GM20000 (cell line): ENCODE data around the gene SLC39A11.

ENCODE experiments used
- DNase-seq: peaks from one replicate; pipeline ENCODE4 v3.0.0; 2012; ENCODE audit warnings: low spot score
- CTCF ChIP-seq: IDR thresholded peaks from 2 replicates; pipeline ENCODE4 v1.5.1; 2012; ENCODE audit warnings: mild to moderate bottlenecking, control low read depth; ENCODE audit errors: extremely low read depth, missing control alignments

The SLC39A11 gene

GRCh38 chr17:72681844-72682243 is 410.6 kb downstream of the SLC39A11 start:
- no peak for DNase-seq
- no peak for TF ChIP-seq CTCF

- no peak for DNase-seq
- no peak for TF ChIP-seq CTCF
Measured at GRCh38 chr17:72677714-72678390, 414.6 kb downstream of the SLC39A11 start.

DNA sequence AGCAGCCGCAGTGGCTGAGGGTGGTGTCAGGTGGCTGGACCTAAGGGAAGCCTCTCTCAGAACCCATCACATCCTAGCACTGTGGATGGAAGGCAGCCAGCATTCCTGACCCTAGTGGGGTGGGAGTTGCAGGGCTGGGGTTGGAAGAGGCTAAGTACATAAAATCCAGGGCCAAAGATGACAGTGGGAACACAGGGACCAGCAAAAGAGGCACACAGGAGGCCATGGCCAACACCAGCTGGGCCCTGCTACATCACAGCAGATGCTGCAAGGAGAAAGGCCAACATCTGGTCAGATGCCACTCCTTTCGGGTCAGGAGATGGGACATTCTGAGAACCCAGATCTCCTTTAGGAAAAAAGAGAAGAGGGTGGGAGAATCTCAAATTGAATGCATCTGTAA is 415.4 kb downstream of the SLC39A11 start:
- no peak for TF ChIP-seq CTCF
- DNase-seq, result no peak

DNA sequence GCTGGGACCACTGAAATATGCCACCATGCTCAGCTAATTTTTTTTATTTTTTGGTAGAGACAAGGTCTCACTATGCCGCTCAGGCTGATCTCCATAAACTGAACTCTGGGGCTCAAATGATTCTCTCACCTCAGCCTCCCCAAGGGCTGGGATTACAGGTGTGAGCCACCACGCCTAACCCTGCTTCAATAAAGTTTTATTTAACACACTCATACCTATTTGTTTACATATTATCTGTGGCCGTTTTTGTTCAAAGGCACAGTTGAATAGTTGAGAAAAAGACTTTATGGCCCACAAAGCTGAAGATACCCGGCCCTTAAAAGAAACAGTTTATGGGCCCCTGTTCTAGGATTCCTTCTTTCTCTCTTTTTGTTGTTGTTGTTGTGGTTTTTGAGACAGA is 419.8 kb downstream of the SLC39A11 start:
- no peak for DNase-seq
- TF ChIP-seq CTCF, result no peak

GRCh38 chr17:72671016-72671415 is 421.5 kb downstream of the SLC39A11 start:
- DNase-seq, result no peak
- TF ChIP-seq CTCF, result no peak

DNA sequence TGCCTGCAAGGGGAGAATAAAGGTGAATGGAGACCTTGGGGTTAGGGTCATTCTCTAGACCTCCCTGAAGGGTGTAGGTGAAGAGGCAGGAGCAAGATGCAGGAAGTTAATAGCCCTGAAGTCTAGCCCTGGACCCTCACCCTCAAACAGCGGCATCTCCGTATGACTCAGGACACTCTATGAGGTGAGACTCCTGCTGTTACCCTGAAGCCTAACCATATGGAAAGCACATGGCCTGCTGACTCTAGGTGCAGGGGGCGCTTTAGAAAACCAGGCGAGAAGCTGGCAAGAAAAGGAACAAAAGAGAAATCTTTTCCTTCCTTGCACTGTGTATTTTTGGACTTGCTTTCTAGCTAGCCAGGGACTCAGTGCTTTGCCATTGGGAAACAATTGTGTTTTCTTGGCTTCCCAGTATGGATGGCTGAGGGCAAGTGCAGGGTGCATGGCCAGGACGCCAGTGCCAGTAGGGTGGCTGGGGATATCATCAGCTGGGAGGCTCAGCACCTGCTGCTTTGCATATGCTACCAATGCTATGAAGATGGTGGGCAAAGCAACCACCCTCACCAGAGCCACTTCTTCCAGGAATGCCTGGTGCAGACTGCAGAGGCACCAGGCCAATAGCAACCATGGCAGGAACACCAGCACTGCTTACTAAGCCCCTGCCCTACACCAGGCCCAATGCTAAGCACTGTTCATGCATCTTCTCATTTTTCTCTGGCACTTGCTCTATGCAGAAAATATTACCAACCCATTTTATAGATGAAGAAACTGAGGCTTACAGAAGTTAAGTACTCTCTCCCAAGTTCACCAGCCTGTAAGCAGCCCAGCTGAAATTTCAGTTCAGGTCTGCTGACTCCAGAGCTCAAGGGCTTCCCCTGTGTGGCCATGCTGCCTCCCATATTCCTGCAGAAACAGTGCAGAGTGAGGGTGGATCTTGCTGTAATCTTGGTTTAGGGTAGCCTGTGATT is 425.1 kb downstream of the SLC39A11 start:
- DNase-seq, result no peak
- no peak for TF ChIP-seq CTCF
